ENCODE results near the gene ATP11A. TPM values are rescaled to one million over a fixed set of nuclear protein-coding genes. Genes with fewer than 3 reads are reported as not detected.

Gene ATP11A
- total RNA-seq, 4 donors from 2014 or later: 18.6 to 30.3 (median 26.8) TPM

DNA sequence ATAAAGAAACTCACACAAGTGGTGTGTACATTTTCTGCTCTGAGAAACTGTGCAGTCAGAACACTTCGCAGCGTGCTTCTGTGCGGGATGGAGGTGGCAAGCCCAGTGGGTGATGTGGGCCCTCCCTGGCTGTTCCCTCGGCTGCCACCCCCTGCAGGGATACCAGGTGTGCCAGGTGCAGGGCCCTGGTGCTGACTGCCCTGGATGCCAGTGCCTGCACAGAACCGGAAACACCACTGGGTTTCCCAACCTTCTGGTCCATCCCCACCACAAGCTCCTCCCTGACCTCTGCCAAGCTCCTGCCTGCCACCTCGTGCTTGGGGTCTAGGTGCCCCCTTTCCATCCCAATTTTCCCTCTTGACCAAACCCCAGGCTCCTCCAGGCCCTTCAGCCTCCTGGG lies 197.3 kb downstream of the ATP11A start:
- TF ChIP-seq, protein P1, sequence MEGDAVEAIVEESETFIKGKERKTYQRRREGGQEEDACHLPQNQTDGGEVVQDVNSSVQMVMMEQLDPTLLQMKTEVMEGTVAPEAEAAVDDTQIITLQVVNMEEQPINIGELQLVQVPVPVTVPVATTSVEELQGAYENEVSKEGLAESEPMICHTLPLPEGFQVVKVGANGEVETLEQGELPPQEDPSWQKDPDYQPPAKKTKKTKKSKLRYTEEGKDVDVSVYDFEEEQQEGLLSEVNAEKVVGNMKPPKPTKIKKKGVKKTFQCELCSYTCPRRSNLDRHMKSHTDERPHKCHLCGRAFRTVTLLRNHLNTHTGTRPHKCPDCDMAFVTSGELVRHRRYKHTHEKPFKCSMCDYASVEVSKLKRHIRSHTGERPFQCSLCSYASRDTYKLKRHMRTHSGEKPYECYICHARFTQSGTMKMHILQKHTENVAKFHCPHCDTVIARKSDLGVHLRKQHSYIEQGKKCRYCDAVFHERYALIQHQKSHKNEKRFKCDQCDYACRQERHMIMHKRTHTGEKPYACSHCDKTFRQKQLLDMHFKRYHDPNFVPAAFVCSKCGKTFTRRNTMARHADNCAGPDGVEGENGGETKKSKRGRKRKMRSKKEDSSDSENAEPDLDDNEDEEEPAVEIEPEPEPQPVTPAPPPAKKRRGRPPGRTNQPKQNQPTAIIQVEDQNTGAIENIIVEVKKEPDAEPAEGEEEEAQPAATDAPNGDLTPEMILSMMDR (IDR thresholded peaks at IDR 0.05; ENCODE audit: low read depth): no peak

- TF ChIP-seq, protein P1 (IDR thresholded peaks at IDR 0.05; ENCODE audit: low read depth): no peak
Observed at GRCh38 chr13:112887557-112887991, 197.7 kb downstream of the ATP11A start.

DNA sequence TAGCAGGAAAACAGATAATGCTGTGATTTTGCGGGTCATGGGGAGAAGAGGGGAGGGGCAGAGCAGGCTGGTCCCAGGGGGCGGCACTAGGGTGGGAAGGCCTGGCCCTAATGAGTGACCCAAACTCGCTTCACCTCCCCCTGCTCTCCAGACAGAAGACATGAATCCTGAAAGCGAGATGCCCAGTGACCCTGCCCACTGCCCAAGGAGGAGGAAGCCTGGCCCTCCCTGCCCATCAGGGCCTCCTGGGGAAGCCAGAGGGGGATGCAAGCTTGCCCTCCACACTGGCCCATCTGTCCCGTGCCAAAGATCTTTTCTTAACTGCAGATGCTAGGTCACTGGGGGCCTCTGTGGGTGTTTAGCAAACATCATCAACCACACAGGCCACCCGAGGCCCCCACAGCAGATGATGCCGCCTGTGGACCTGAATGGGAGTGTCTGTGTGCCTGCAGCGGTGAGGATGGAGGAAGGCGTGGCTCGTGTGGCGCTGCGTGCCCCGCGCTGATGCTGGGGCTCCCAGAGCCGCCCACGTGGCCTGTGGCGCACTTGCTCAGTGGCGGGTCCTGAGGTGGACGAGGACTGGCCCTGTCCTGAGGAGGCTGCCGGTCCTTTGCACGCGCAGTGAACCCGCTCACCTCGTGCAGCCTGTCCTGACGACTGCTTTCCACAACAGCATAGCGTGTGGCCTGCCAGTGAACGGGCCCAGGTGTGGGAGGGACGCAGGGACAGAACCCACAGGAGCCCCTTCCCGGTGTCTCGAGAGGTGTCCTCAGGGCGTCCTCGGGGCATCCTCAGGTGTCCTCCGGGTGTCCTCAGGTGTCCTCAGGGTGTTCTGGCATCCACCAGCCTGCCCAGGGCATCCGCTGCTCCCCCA lies 198.6 kb downstream of the ATP11A start:
- TF ChIP-seq, protein P1 (IDR thresholded peaks at IDR 0.05; ENCODE audit: low read depth): no peak

GRCh38 chr13:112889351-112890290 lies 199.8 kb downstream of the ATP11A start:
- TF ChIP-seq, protein P1 (IDR thresholded peaks at IDR 0.05; ENCODE audit: low read depth): no peak

DNA sequence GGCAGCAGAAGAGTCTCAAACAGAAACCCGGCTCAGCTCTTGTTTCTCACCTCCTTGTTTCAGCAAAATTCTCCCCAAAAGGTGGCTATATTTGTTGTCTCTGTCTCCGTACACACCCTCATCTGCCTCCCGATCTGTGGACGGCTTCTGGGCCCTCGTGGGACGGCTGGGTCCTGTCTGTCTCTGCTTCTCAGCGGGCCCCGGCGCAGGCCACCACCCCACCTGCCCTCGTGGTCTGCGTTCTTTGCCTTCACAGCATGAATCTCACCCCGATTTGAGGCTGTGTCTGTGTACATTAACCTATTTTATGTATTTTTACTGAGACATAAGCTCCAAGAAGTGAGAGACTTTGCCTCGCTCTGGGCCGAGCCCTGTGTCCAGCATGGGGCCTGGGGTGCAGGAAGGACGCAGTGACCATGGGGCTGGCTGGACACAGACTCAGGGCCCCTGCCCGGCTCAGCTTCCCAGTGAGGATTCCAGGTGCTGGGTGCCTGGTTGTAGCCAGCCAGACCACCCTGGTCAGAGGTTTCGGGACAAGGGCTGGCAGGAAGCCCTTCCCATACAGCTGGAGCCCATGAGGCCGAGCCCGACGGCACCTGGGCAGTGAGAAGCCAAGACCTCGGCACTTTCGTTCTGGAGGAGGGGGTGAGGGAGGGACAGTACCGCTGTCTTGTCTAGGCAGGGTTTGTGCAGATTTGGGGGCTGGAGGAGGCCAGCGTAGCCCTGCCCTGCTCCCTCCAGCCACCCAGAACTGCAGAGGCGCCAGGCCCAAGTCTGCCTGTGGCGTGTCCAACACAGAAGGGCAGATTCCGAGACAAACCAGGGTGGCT lies 200.7 kb downstream of the ATP11A start:
- TF ChIP-seq, protein P1 (IDR thresholded peaks at IDR 0.05; ENCODE audit: low read depth): no peak

GRCh38 chr13:112891477-112892401 lies 201.9 kb downstream of the ATP11A start:
- TF ChIP-seq, protein P1 (IDR thresholded peaks at IDR 0.05; ENCODE audit: low read depth): no peak
